OCI-LY7 (cell line): ENCODE data around the gene KLK6. TPM values are rescaled to one million over a fixed set of nuclear protein-coding genes. Genes with fewer than 3 reads are reported as not detected.

Experiments
- BruUV-seq: library from RNA; stranded (reverse); fragments of 400-500 nt; replicated peaks from 2 replicates; lab custom pipeline; 2021; lab: Mats Ljungman, UMichigan
- CTCF ChIA-PET: fragments of 300-600 bp; sonication (Branson Sonifier 250); formaldehyde crosslinking; loops from one replicate; lab custom pipeline; 2022; ENCODE audit warnings: antibody characterized with exemption; ENCODE audit not compliant: unreplicated experiment; lab: Charles Lee
- POLR2A ChIA-PET: fragments of 300-600 bp; sonication (Branson Sonifier 250); formaldehyde crosslinking; loops from one replicate; lab custom pipeline; 2022; ENCODE audit warnings: antibody characterized with exemption; lab: Charles Lee
- DNase-seq: peaks from one replicate; pipeline ENCODE4 v3.0.0-alpha.2; 2015; ENCODE audit warnings: low spot score
- H2AFZ ChIP-seq: fragments of 200-600 bp; sonication (generic), shearing (Covaris generic); 2 replicates; pipeline ENCODE4 v1.6.1; 2014; ENCODE audit warnings: mild to moderate bottlenecking, antibody characterized with exemption, low read length, moderate library complexity
- H3K27ac ChIP-seq: fragments of 200-600 bp; sonication (generic); 2 replicates; pipeline ENCODE4 v1.5.1; 2014; ENCODE audit warnings: mixed run types, low read depth, mild to moderate bottlenecking, moderate library complexity, low read length, inconsistent platforms; ENCODE audit not compliant: poor library complexity, severe bottlenecking
- H3K36me3 ChIP-seq: fragments of 200-600 bp; sonication (generic); 2 replicates; pipeline ENCODE4 v1.6.1; 2014; ENCODE audit warnings: mild to moderate bottlenecking, antibody characterized with exemption, low read length, moderate library complexity, mixed read lengths; ENCODE audit not compliant: insufficient read depth
- H3K4me1 ChIP-seq: fragments of 200-600 bp; sonication (generic); 2 replicates; pipeline ENCODE4 v1.5.1; 2014; ENCODE audit warnings: mild to moderate bottlenecking, low read length; ENCODE audit not compliant: insufficient read depth, poor library complexity, severe bottlenecking
- H3K4me2 ChIP-seq: fragments of 200-600 bp; sonication (generic); 2 replicates; pipeline ENCODE4 v1.6.1; 2014; ENCODE audit warnings: mild to moderate bottlenecking, low read length
- H3K4me3 ChIP-seq: fragments of 200-600 bp; sonication (generic); 2 replicates; pipeline ENCODE4 v1.5.1; 2014; ENCODE audit warnings: mild to moderate bottlenecking, low read depth, low read length; ENCODE audit not compliant: poor library complexity, severe bottlenecking
- H3K79me2 ChIP-seq: fragments of 200-600 bp; sonication (generic); 2 replicates; pipeline ENCODE4 v1.6.1; 2016; ENCODE audit warnings: low read depth, mild to moderate bottlenecking, low read length, moderate library complexity, mixed read lengths; ENCODE audit not compliant: insufficient read depth
- H3K9me2 ChIP-seq: fragments of 200-600 bp; sonication (generic); 2 replicates; pipeline ENCODE4 v1.6.1; 2016; ENCODE audit warnings: mild to moderate bottlenecking, low read length, mixed read lengths; ENCODE audit not compliant: insufficient read depth
- H3K9me3 ChIP-seq: fragments of 200-600 bp; sonication (generic); 2 replicates; pipeline ENCODE4 v1.6.1; 2014; ENCODE audit warnings: mild to moderate bottlenecking, mixed run types, low read length, mixed read lengths
- H4K20me1 ChIP-seq: fragments of 200-600 bp; sonication (generic); 2 replicates; pipeline ENCODE4 v1.6.1; 2014; ENCODE audit warnings: mild to moderate bottlenecking, antibody characterized with exemption, low read length, moderate library complexity, mixed read lengths; ENCODE audit not compliant: insufficient read depth
- CTCF ChIP-seq: fragments of 200-600 bp; sonication (generic); conservative IDR thresholded peaks from 2 replicates; pipeline ENCODE4 v1.5.1; 2014; ENCODE audit warnings: mild to moderate bottlenecking, antibody characterized with exemption, low read length, moderate library complexity, mixed read lengths
- EZH2phosphoT487 ChIP-seq: fragments of 200-600 bp; sonication (generic); IDR thresholded peaks from 2 replicates; pipeline ENCODE4 v1.6.1; 2018; ENCODE audit warnings: low read depth, borderline replicate concordance, mild to moderate bottlenecking, mixed run types, antibody characterized with exemption, low read length, moderate library complexity, mixed read lengths
- intact Hi-C: fragments of 100-400 bp; cut with micrococcal nuclease; formaldehyde crosslinking; loops from one replicate; pipeline ENCODE4 v1.10.0; 2022; ENCODE audit not compliant: unreplicated experiment
- total RNA-seq, 2 experiments: library from RNA; depleted of rRNA in 1 of 2; stranded (reverse); fragments of >200 nt in 1 of 2; shearing (Covaris generic) in 1 of 2; gene quantifications; 2 replicates each; pipeline ENCODE4 v1.2.3, GENCODE V29; 2014 to 2022

KLK6 gene
- total RNA-seq, 2 experiments from 2014 or later, result not detected

GRCh38 chr19:51016798-51017683 lies 47.6 kb upstream of the KLK6 start:
- Histone ChIP-seq H3K79me2 (no peaks in the 10 kb centered on the region), H4K20me1 (no peaks in the 10 kb centered on the region), H3K4me1 (no peaks in the 10 kb centered on the region), H3K27ac (no peak overlapping the region), H3K9me2 (no peaks in the 10 kb centered on the region), H2AFZ (no peak overlapping the region), H3K4me2 (no peak overlapping the region), H3K4me3 (no peak overlapping the region), H3K9me3 (no peaks in the 10 kb centered on the region), H3K36me3 (no peaks in the 10 kb centered on the region)
- peak; percentile 20 for DNase-seq
- TF ChIP-seq EZH2phosphoT487 (no peak), CTCF (peak; percentile 74)
- no TSS peak for BruUV-seq
- intact Hi-C loops, result no loop called here
- ChIA-PET POLR2A (no interaction called here), CTCF (no interaction called here)

- BruUV-seq, result no TSS peak
- Histone ChIP-seq H3K9me3 (no peaks in the 10 kb centered on the region), H3K4me3 (no peak overlapping the region), H3K27ac (no peak overlapping the region), H4K20me1 (no peaks in the 10 kb centered on the region), H3K36me3 (no peaks in the 10 kb centered on the region), H3K79me2 (no peaks in the 10 kb centered on the region), H3K9me2 (no peaks in the 10 kb centered on the region), H3K4me1 (no peaks in the 10 kb centered on the region), H3K4me2 (no peak overlapping the region), H2AFZ (no peak overlapping the region)
- DNase-seq, result no peak
- ChIA-PET POLR2A (no interaction called here), CTCF (no interaction called here)
- intact Hi-C loops, result no loop called here
- TF ChIP-seq EZH2phosphoT487 (no peak), CTCF (no peak)
Observed at GRCh38 chr19:51015691-51016267, 46.4 kb upstream of the KLK6 start.

- H3K4me3 ChIP-seq, result no peak overlapping the region
- intact Hi-C loops, result no loop called here
- ChIA-PET POLR2A (no interaction called here), CTCF (no interaction called here)
- no peaks in the 10 kb centered on the region for H3K79me2 ChIP-seq
- H3K4me1 ChIP-seq, result no peaks in the 10 kb centered on the region
- H3K9me2 ChIP-seq, result no peaks in the 10 kb centered on the region
- no peaks in the 10 kb centered on the region for H3K9me3 ChIP-seq
- H3K27ac ChIP-seq, result no peak overlapping the region
- H4K20me1 ChIP-seq, result no peaks in the 10 kb centered on the region
- H3K4me2 ChIP-seq, result no peak overlapping the region
- TF ChIP-seq EZH2phosphoT487 (no peak), CTCF (no peak)
- no peak overlapping the region for H2AFZ ChIP-seq
- no peak for DNase-seq
- BruUV-seq, result no TSS peak
- no peaks in the 10 kb centered on the region for H3K36me3 ChIP-seq
Observed at GRCh38 chr19:51014242-51014641, 44.9 kb upstream of the KLK6 start.
